ENCODE data around the gene TTC7B. TPM values are rescaled to one million over a fixed set of nuclear protein-coding genes. Genes with fewer than 3 reads are reported as not detected.

Gene TTC7B
- total RNA-seq, 4 donors from 2014 or later = 35.0 to 78.7 (median 36.8) TPM

- ATAC-seq = no peak
- peak overlapping the region in 1 of 4 donors; percentile 24 for H3K27ac ChIP-seq
- intact Hi-C loops (cut with DNase I; ENCODE audit: low total_unique reads) = loop anchor here (5.0 kb wide), 1 partner anchor 266 kb away; no protein-coding TSS in a partner anchor
These were observed 247.8 kb downstream of the TTC7B start for GRCh38 chr14:90568405-90568804.

GRCh38 chr14:90567991-90568390, 248.2 kb downstream of the TTC7B start:
- DNase-seq = no peak
- peaks cover 25% of the 10 kb centered on the region in 2 donors for H3K4me1 ChIP-seq
- ATAC-seq = no peak
- no peak overlapping the region for H3K4me3 ChIP-seq
- TF ChIP-seq POLR2A (IDR thresholded peaks at IDR 0.05) = no peak
- no peak for TF ChIP-seq CTCF (IDR thresholded peaks at IDR 0.05 in 4 of 5, conservative IDR thresholded peaks at IDR 0.05 in 1 of 5)
- no peaks in the 10 kb centered on the region for H3K27me3 ChIP-seq
- in situ Hi-C loops (cut with MboI; ENCODE audit: low sequenced_read_pairs in 4 of 4) (no loop called here), intact Hi-C loops (cut with DNase I; ENCODE audit: low total_unique reads) (loop anchor here (5.0 kb wide), 1 partner anchor 266 kb away; no protein-coding TSS in a partner anchor)
- H3K36me3 ChIP-seq = no peaks in the 10 kb centered on the region
- no peaks in the 10 kb centered on the region for H3K9me3 ChIP-seq
- H3K27ac ChIP-seq = peak overlapping the region in 1 of 4 donors; percentile 24

More at GRCh38 chr14:90568405-90568804, 247.8 kb downstream of the TTC7B start:
- H3K9me3 ChIP-seq = no peaks in the 10 kb centered on the region
- no peak for DNase-seq
- no peak for TF ChIP-seq POLR2A (IDR thresholded peaks at IDR 0.05)
- TF ChIP-seq CTCF (IDR thresholded peaks at IDR 0.05 in 4 of 5, conservative IDR thresholded peaks at IDR 0.05 in 1 of 5) = no peak
- peaks cover 25% of the 10 kb centered on the region in 2 donors for H3K4me1 ChIP-seq
- H3K4me3 ChIP-seq = no peak overlapping the region
- no peaks in the 10 kb centered on the region for H3K36me3 ChIP-seq
- no peaks in the 10 kb centered on the region for H3K27me3 ChIP-seq
- in situ Hi-C loops (cut with MboI; ENCODE audit: low sequenced_read_pairs in 4 of 4) = no loop called here

GRCh38 chr14:90567191-90567590, 249.0 kb downstream of the TTC7B start:
- Histone ChIP-seq H3K36me3 (no peaks in the 10 kb centered on the region), H3K4me3 (no peak overlapping the region), H3K9me3 (no peaks in the 10 kb centered on the region), H3K4me1 (peaks cover 25 to 30% of the 10 kb centered on the region in 2 donors), H3K27me3 (no peaks in the 10 kb centered on the region), H3K27ac (no peak overlapping the region)
- intact Hi-C loops (cut with DNase I; ENCODE audit: low total_unique reads) = loop anchor here (5.0 kb wide), 1 partner anchor 265 kb away; no protein-coding TSS in a partner anchor
- TF ChIP-seq CTCF (IDR thresholded peaks at IDR 0.05 in 4 of 5, conservative IDR thresholded peaks at IDR 0.05 in 1 of 5) (no peak), POLR2A (IDR thresholded peaks at IDR 0.05) (no peak)
- in situ Hi-C loops (cut with MboI; ENCODE audit: low sequenced_read_pairs in 4 of 4) = no loop called here
- ATAC-seq (no peak), DNase-seq (no peak)

GRCh38 chr14:90566481-90566880, 249.7 kb downstream of the TTC7B start:
- DNase-seq = no peak
- in situ Hi-C loops (cut with MboI; ENCODE audit: low sequenced_read_pairs in 4 of 4) = no loop called here
- Histone ChIP-seq H3K36me3 (no peaks in the 10 kb centered on the region), H3K4me3 (no peak overlapping the region), H3K9me3 (no peaks in the 10 kb centered on the region), H3K27ac (no peak overlapping the region), H3K4me1 (peaks cover 23% of the 10 kb centered on the region in 2 donors), H3K27me3 (no peaks in the 10 kb centered on the region)
- intact Hi-C loops (cut with DNase I; ENCODE audit: low total_unique reads) = loop anchor here (5.0 kb wide), 1 partner anchor 264 kb away; no protein-coding TSS in a partner anchor
- no peak for TF ChIP-seq CTCF (IDR thresholded peaks at IDR 0.05 in 4 of 5, conservative IDR thresholded peaks at IDR 0.05 in 1 of 5)
- TF ChIP-seq POLR2A (IDR thresholded peaks at IDR 0.05) = no peak
- ATAC-seq = no peak

GRCh38 chr14:90564496-90564895, 251.7 kb downstream of the TTC7B start:
- intact Hi-C loops (cut with DNase I; ENCODE audit: low total_unique reads) = no loop called here
- Histone ChIP-seq H3K36me3 (no peaks in the 10 kb centered on the region), H3K4me3 (no peak overlapping the region), H3K27me3 (no peaks in the 10 kb centered on the region), H3K4me1 (peaks cover 13 to 17% of the 10 kb centered on the region in 2 donors), H3K9me3 (no peaks in the 10 kb centered on the region), H3K27ac (no peak overlapping the region)
- no peak for ATAC-seq
- in situ Hi-C loops (cut with MboI; ENCODE audit: low sequenced_read_pairs in 4 of 4) = no loop called here
- TF ChIP-seq CTCF (IDR thresholded peaks at IDR 0.05 in 4 of 5, conservative IDR thresholded peaks at IDR 0.05 in 1 of 5) (no peak), POLR2A (IDR thresholded peaks at IDR 0.05) (no peak)
- no peak for DNase-seq

All from gastrocnemius medialis (tissue), 4 donors.